NCI-H1105 treated with DMSO at 0.1 percent for 48 hours (cell line): ENCODE data around the gene RAP1GAP2.

Source experiments
- DNase-seq: peaks from one replicate; lab custom pipeline; 2025; lab: John Stamatoyannopoulos, UW

Gene RAP1GAP2

DNA sequence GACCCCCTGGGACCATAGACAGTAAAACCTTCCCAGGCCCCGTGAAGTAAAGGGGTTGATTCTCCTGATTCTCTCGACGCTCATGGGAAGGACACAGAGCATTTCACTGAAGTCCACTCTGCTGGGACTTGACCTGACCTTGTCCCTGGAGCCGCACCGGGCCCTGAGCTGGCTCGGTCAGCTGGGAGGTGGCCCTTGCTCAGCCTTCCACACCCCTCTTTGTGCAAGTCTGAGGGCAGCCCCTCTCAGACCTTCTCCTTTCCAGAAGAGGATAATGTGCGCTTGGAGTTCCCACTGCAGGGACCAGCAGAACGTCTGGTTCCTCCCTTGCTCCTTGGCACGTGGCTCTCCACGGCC lies 115.5 kb downstream of the RAP1GAP2 start:
- no peak for DNase-seq

DNA sequence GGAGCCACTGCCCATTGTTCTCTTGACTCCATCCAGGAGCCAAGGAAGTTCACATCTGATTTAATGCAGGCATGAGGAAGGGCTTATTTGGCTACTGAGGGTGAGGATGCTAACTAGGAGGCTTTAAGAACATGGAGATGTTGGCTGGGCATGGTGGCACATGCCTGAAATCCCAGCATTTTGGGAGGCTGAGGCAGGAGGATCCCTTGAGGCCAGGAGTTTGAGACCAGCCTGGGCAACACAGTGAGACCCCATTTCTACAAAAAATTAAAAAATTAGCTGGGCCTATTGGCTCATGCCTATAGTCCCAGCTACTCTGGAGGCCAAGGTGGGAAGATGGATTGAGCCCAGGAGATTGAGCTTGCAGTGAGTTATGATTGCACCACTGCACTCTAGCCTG lies 116.5 kb downstream of the RAP1GAP2 start:
- DNase-seq, result no peak

DNA sequence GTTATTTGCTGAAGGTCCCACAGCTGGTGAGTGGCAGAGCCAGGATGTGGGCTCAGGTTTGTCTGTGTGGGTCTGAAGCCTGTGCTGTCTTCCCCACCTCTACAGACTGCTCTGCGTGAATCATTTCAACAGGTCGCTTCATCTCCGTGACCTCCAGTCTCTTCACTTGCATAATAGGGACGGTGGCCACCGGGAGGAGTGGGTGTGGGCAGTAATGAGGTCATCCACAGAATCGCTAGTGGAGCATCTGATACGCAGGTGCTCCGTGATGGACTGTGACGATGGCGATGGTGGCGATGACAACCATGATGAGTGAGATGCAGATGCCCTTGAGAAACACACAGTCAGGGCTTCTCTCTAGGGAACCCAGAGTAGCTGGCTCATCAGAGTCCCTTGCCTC lies 120.2 kb downstream of the RAP1GAP2 start:
- no peak for DNase-seq

DNA sequence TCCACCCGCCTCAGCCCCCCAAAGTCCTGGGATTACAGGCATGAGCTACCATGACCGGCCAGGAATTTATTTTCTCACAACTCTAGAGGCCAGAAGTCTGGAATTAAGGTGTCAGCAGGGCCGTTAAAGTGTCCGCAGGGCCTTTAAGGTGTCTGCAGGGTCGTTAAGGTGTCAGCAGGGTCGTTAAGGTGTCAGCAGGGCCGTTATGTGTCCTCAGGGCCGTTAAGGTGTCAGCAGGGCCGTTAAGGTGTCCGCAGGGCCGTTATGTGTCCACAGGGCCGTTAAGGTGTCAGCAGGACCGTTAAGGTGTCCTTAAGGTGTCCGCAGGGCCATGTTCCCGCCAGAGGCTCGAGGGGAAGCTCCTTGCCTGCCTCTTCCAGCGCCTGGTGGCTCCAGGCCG lies 125.2 kb downstream of the RAP1GAP2 start:
- DNase-seq, result no peak

DNA sequence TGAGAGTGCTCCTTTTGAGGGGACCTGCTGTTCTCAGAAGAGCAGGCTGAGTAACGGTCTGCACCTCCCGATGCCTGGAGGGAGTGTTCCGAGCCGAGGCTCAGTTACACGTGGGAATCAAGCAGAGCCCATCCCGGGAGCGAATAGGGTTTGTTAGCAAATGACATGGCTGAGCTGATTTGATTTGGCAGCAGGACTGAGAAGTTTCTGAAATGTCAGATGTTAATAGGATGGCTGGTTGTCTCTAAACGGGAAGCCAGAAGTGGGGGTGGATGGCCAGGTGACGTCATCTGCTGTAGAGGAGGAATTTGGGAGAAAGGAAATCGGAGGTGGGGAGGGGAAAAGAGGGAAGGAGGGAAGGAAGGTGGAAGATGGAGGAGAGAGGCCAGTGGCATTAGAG lies 128.0 kb downstream of the RAP1GAP2 start:
- DNase-seq, result no peak

GRCh38 chr17:2925011-2925410 lies 128.8 kb downstream of the RAP1GAP2 start:
- DNase-seq, result no peak

- no peak for DNase-seq
Observed at GRCh38 chr17:2926019-2926650, 129.9 kb downstream of the RAP1GAP2 start.

DNA sequence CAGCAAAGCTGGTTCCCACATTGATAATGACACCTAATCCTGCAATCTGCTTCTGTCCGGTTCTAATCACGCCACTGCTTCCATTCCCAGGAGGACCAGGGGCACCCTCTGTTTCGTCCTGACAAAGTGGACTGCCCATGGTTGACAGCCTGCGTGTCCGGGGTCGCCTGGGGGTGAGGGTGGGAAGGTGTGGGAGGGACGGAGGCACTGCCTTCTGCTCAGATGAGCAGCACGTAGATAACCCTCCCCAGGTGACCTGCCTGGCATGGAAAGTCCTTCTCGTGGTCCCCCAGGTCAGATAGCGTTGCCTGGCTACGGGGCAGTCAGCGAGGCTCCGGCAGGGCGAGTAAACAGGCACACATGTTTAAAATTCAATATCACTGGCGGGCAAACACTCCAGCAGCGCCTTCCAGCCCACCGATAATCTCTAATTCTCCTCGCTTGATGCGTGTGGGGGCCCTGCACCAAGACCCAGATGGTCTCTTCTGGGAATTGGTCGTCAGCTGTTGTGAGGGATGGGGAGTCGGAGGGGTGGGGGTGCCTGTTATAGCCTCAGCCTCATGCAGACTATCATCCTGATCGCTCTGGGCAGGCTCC lies 132.2 kb downstream of the RAP1GAP2 start:
- DNase-seq, result no peak

GRCh38 chr17:2929881-2930533 lies 133.8 kb downstream of the RAP1GAP2 start:
- no peak for DNase-seq

GRCh38 chr17:2931876-2932275 lies 135.6 kb downstream of the RAP1GAP2 start:
- no peak for DNase-seq

- no peak for DNase-seq
Observed at GRCh38 chr17:2932946-2933345, 136.7 kb downstream of the RAP1GAP2 start.

DNA sequence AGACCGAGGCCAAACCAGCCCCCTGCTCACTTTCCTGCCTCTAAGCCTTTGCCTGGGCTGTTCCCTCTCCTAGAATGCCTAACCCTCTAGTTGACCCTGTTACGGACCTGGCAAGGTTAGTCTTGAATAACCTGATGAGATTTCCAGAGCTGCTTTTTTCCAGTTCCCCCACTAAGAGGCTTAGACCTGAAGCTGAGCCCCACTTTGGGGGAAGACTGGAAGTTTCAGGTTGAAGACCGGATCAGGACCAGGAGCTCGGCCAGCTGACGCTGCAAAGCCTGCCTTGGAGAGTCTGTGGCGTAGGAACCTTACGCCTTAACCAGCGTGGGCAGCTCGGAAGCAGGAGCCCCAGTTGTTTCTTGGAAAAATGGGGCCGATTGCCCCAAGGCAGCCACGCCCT lies 137.4 kb downstream of the RAP1GAP2 start:
- no peak for DNase-seq

- no peak for DNase-seq
Observed at GRCh38 chr17:2935632-2936031, 139.4 kb downstream of the RAP1GAP2 start.

DNA sequence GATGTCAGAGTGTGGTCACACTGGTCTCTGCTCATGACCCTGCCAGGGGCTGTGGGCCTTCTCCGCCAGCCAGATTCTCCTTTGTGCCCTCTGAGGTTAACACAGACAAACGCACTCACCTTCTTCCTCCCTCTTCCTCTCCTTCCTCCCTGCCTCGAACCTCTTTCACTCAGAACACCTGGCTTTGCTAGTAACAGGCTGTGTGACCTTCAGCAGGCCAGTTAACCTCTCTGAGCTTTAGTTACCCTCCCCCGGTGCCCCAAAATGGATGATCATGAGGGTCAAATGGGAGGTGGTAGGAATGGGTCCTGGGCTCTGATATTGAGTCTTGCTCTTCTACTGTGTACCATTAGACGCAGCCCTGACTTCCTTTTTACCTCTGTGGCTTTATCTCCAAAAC lies 140.1 kb downstream of the RAP1GAP2 start:
- DNase-seq, result no peak

GRCh38 chr17:2936771-2937321 lies 140.6 kb downstream of the RAP1GAP2 start:
- DNase-seq, result no peak

- DNase-seq, result no peak
Observed at GRCh38 chr17:2937331-2938003, 141.2 kb downstream of the RAP1GAP2 start.

DNA sequence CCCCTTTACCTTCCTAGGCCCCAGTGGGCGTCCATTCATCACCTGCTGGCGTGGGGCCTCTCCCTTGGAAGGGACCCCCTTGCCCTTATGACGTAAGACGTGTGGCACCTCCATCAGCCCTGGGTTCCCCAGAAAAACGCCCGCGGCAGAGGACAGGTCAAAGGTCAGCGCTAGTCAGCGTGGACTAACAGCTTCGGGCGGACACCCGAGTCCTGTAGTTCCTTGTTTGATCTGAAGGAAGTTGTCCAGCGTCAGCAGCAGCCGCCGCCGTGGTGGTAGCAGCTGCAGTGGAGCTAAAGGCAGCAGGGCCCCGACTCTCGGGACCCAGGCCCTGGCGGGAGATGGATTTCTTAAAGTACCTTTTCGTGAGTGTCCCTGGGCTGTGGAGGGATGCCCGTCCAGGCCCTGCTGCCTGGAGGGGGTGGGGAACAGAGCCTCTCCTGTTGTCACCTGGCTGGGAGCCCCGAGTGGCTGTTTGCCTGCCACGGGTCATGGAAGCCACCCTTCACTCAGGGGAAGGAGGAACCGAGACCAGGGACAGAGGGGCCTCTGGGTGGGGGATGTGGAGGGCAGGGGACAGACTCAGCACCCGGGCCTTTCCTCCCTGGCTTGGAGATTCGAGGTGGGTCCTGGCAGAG lies 143.6 kb downstream of the RAP1GAP2 start:
- no peak for DNase-seq

GRCh38 chr17:2940352-2940751 lies 144.1 kb downstream of the RAP1GAP2 start:
- no peak for DNase-seq

- DNase-seq, result no peak
Observed at GRCh38 chr17:2943981-2944380, 147.7 kb downstream of the RAP1GAP2 start.

DNA sequence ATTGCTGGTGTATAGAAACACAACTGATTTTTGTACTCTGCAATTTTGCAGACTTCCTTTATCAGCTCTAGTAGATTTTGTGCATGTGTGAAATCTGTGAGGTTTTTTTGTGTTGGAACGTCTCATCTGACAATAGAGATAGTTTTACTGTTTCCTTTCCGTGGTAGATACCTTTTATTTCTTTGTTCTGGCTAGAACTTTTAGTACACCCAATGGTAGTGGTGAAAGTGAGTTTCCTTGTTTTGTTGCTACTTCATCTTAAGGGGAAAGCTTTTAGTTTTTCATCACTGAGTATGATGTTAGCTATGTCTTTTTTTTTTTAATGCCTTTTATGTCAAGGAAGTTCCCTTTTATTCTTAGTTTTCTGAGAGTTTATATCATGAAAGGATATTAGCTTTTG lies 149.1 kb downstream of the RAP1GAP2 start:
- DNase-seq, result no peak

GRCh38 chr17:2946144-2946543 lies 149.9 kb downstream of the RAP1GAP2 start:
- no peak for DNase-seq

GRCh38 chr17:2947588-2947950 lies 151.3 kb downstream of the RAP1GAP2 start:
- DNase-seq, result no peak
